Thoracic aorta (tissue), 2 donors: Measurements from ENCODE around the gene KIAA0753. TPM values are rescaled to one million over a fixed set of nuclear protein-coding genes. Genes with fewer than 3 reads are reported as not detected.
"Not testable (repeated sequence)": the region's sequence is repeated elsewhere in the genome, so short reads cannot be mapped to it uniquely, and the experiment has no call there.

Source experiments
- ATAC-seq: fragments of 150-250 bp; one replicate; pipeline ENCODE4 v1.8.0; 2017; ENCODE audit warnings: low read depth; ENCODE audit not compliant: insufficient number of reproducible peaks, low FRiP score
- DNase-seq: peaks from one replicate; pipeline ENCODE4 v3.0.0-alpha.2; 2020; ENCODE audit warnings: low spot score
- H3K27ac ChIP-seq, 2 donors: fragments of 200-600 bp; sonication (generic); 1 replicate in 1 of 2; 2 replicates in 1 of 2; pipeline ENCODE4 v1.5.1; 2016; ENCODE audit warnings: mild to moderate bottlenecking in 2 of 2, moderate library complexity in 2 of 2
- H3K27me3 ChIP-seq: fragments of 200-600 bp; sonication (generic); replicated peaks from 2 replicates; pipeline ENCODE4 v1.6.0; 2016; ENCODE audit warnings: mild to moderate bottlenecking; ENCODE audit not compliant: insufficient read depth
- H3K36me3 ChIP-seq: fragments of 200-600 bp; sonication (generic); one replicate; pipeline ENCODE4 v1.5.1; 2016
- H3K4me1 ChIP-seq, 2 donors: fragments of 200-600 bp; sonication (generic); 1 replicate in 1 of 2; 2 replicates in 1 of 2; pipeline versions ENCODE4 v1.5.1 to v1.6.0; 2016; ENCODE audit warnings: low read depth in 2 of 2, mild to moderate bottlenecking in 1 of 2; ENCODE audit not compliant: control insufficient read depth in 1 of 2
- H3K4me3 ChIP-seq: fragments of 200-600 bp; sonication (generic); 2 replicates; pipeline ENCODE4 v1.5.1; 2016; ENCODE audit warnings: mild to moderate bottlenecking
- H3K9me3 ChIP-seq: fragments of 200-600 bp; sonication (generic); 2 replicates; pipeline ENCODE4 v1.5.1; 2016
- CTCF ChIP-seq: fragments of 200-600 bp; sonication (generic); IDR thresholded peaks from one replicate; pipeline ENCODE4 v1.5.1; 2019; ENCODE audit warnings: antibody characterized with exemption
- total RNA-seq, 2 donors: library from RNA; depleted of rRNA; stranded (reverse); fragments of >200 nt; gene quantifications; one replicate each; pipeline versions ENCODE4 v1.1.0 to v1.2.3, GENCODE V29; 2016

The KIAA0753 gene
- total RNA-seq, 2 donors from 2014 or later, result 15.9 to 27.5 TPM

DNA sequence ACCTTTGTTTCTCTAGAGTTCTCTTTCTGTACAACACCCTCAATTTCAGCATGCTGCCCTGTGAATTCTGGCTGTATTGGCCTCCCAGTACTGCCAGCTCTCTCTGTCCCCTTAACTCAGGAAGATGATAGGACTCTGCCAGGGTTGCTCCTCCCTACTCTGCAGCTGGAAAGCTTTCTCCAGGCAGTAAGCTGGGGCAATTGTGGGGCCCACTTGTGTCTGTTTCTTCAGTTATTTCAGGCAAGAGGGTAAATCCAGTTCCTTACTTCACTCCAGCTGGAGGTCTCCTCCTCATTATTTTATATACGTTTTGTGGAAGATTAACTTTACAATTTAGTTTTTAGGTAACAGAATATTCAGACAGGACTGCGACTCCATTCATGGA lies 20.9 kb upstream of the KIAA0753 start:
- no peak for ATAC-seq
- Histone ChIP-seq H3K27me3 (peaks cover 8% of the 10 kb centered on the region), H3K4me1 (no peaks in the 10 kb centered on the region), H3K9me3 (no peaks in the 10 kb centered on the region), H3K4me3 (no peak overlapping the region), H3K27ac (no peak overlapping the region), H3K36me3 (no peaks in the 10 kb centered on the region)
- DNase-seq, result no peak
- TF ChIP-seq CTCF, result no peak

GRCh38 chr17:6660805-6661463 lies 20.4 kb upstream of the KIAA0753 start:
- Histone ChIP-seq H3K27me3 (peaks cover 8% of the 10 kb centered on the region), H3K9me3 (no peaks in the 10 kb centered on the region), H3K4me1 (no peaks in the 10 kb centered on the region), H3K4me3 (no peak overlapping the region), H3K27ac (no peak overlapping the region), H3K36me3 (no peaks in the 10 kb centered on the region)
- DNase-seq (no peak), ATAC-seq (no peak)
- TF ChIP-seq CTCF, result no peak

- TF ChIP-seq CTCF, result no peak
- H3K27ac ChIP-seq, result no peak overlapping the region
- H3K4me3 ChIP-seq, result no peak overlapping the region
- ATAC-seq (no peak), DNase-seq (no peak)
- H3K9me3 ChIP-seq, result no peaks in the 10 kb centered on the region
- H3K4me1 ChIP-seq, result peaks cover 0 to 4% of the 10 kb centered on the region in 2 donors
- H3K36me3 ChIP-seq, result no peaks in the 10 kb centered on the region
- peaks cover 8% of the 10 kb centered on the region for H3K27me3 ChIP-seq
Observed at GRCh38 chr17:6660101-6660500, 19.6 kb upstream of the KIAA0753 start.

DNA sequence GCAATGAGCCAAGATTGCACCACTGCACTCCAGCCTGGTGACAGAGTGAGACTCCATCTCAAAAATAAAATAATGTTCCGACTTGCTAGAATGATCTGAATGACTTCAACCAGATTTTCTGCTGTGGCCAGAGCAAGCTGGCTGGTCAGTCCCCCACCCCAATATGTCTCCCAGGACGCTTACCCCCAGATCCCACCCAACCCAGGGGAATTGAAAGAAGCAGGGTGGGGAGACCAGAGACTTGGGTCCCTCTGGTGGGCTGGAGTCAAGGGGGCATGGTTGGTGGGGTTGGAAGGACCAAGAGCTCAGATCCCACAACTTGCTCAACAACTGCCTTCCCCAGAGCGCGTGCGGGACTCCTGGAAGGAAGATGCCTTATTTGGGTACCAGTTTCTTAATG lies 17.9 kb upstream of the KIAA0753 start:
- not testable (repeated sequence) for H3K9me3 ChIP-seq, H3K4me3 ChIP-seq, DNase-seq, H3K27me3 ChIP-seq, H3K36me3 ChIP-seq, ATAC-seq, H3K27ac ChIP-seq
- H3K4me1 ChIP-seq, result peaks cover 0 to 14% of the 10 kb centered on the region in 2 donors

DNA sequence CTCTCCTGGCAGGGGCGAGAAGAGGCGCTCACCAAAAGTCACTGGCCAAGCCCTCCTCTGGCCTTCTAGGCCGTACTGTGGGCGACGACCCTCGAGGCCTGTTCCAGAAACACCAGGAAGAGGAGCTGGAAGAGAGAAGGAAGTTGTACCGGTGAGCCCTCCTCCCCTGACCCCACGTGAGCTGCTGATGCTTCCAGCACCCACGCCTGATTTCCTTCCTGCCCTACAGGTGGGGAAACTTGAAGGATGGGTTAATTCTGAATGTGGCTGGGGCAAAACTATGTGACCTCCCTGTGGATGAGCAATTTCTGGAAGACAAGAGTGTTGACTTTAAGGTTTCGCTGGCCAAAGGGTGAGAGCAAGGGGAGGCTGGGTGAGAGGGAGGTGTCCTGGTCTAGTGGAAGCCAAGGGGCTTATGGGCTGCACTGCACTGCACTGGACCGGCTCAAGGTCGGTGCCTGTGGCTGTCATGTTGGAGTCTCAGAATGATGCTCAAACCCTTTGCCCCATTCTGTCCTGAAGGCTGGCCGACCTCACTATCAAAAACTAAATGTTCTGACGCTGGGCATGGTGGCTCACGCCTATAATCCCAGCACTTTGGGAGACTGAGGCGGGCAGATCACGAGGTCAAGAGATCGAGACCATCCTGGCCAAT lies 17.2 kb upstream of the KIAA0753 start:
- Histone ChIP-seq H3K27ac (no peak overlapping the region), H3K4me3 (no peak overlapping the region), H3K4me1 (peaks cover 0 to 17% of the 10 kb centered on the region in 2 donors), H3K36me3 (no peaks in the 10 kb centered on the region), H3K9me3 (no peaks in the 10 kb centered on the region), H3K27me3 (peaks cover 8% of the 10 kb centered on the region)
- ATAC-seq, result no peak
- no peak for TF ChIP-seq CTCF
- DNase-seq, result no peak

DNA sequence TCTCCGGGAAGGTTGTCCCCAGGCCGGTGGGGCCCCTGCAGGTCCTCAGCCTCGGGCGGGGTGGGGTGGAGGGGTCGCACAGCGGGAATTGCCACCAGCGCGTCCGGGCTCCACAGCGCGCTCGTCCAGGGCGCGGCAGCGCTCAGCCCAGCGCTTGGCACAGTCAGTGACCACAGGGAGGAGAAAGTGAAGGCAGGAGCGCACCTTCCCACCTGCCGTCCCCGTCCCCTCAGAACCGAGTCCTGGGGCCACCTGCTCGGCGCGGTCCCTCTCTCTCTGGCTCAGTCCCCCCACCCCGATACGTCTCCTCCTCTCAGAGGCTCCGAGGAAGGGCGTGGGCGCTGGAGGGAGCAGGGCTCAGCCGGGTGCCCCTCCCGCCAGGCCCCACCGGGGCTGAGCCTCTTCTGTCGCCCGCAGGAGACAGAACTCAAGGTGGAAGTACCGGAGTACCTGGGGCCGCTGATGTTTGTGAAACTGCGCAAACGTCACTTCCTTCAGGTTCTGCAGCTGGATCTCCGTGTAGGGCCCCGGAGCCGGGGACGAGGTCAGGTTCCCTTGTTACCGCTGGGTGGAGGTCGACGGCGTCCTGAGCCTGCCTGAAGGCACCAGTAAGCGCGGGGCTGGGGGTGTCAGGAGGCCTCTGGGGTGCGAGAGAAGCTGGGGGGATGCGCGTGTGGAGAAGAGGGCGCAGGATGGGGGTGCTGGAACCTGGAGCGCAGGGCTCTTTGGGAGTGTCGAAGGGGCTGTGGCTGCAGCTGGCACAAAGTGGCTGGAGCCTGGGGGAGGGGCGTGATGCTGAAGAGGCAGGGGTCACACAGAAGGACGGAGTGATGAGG lies 16.5 kb upstream of the KIAA0753 start:
- not testable (repeated sequence) for H3K27ac ChIP-seq, DNase-seq, H3K27me3 ChIP-seq, ATAC-seq, H3K36me3 ChIP-seq, H3K9me3 ChIP-seq
- H3K4me3 ChIP-seq, result peak overlapping the region; percentile 19
- peaks cover 0 to 22% of the 10 kb centered on the region in 2 donors for H3K4me1 ChIP-seq

DNA sequence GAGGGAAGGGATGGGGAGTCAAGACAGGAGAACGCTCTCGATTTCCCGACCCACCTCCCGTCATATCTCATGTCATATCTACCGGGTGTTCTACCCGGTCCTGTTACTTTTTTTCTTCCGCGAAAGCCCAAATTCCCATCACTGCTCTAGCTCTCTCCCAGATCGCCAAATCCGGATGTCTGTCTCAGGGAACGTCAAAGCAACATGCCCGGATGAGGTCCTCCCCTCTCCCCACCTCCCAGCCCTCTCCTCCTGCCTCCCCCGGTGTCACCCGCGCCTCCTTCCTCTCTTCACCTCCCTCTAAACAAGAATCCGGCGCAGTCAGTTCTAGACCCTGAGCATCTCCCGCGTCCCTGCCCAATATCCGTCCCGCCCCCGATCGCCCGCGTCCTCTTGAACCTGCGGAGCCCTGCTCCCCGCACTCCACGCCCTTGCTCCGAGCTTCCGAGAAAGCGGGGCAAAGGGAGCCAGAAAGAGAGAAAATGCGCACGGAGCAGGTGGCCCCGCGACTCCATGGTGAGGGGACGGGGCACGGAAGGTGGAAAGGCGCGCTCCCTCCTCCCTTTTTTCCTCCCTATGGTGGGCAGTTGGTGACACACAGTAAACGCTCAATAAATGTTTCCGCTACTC lies 15.3 kb upstream of the KIAA0753 start:
- H3K27ac ChIP-seq, H3K27me3 ChIP-seq, H3K36me3 ChIP-seq, H3K9me3 ChIP-seq, ATAC-seq, DNase-seq: not testable (repeated sequence)
- peak overlapping the region; percentile 19 for H3K4me3 ChIP-seq
- H3K4me1 ChIP-seq, result peaks cover 0 to 26% of the 10 kb centered on the region in 2 donors
